Ammon's horn (tissue), 1 donor: ENCODE results near the gene KIF22.
"Not testable (repeated sequence)": the region's sequence is repeated elsewhere in the genome, so short reads cannot be mapped to it uniquely, and the experiment has no call there.

Experiments used
- DNase-seq: peaks from one replicate; pipeline ENCODE4 v3.0.0-alpha.2; 2016; ENCODE audit warnings: low spot score

KIF22 gene

GRCh38 chr16:29790183-29790948, at the start of gene KIF22:
KIF22 (plus strand) TSS chr16:29790751; CDS start chr16:29790760, 9 bp downstream.
- peak; percentile 99 for DNase-seq

GRCh38 chr16:29742683-29743275, 47.8 kb upstream of the KIF22 start:
- no peak for DNase-seq

GRCh38 chr16:29743475-29743826, 47.1 kb upstream of the KIF22 start:
- DNase-seq: no peak

- no peak for DNase-seq
These were observed 46.6 kb upstream of the KIF22 start for GRCh38 chr16:29743827-29744531.

- no peak for DNase-seq
These were observed 45.9 kb upstream of the KIF22 start for GRCh38 chr16:29744541-29745101.

GRCh38 chr16:29745121-29745852, 45.3 kb upstream of the KIF22 start:
- peak; percentile 6 for DNase-seq

- DNase-seq: peak; percentile 69
These were observed 44.7 kb upstream of the KIF22 start, which contains the start of gene C16orf54 for GRCh38 chr16:29745853-29746345. C16orf54 (minus strand) TSS chr16:29745990; CDS start chr16:29744951, 1,039 bp downstream.

GRCh38 chr16:29746518-29746917, 44.0 kb upstream of the KIF22 start:
- DNase-seq: not testable (repeated sequence)

GRCh38 chr16:29747947-29748759, 42.4 kb upstream of the KIF22 start:
- no peak for DNase-seq

GRCh38 chr16:29748760-29749149, 41.8 kb upstream of the KIF22 start:
- DNase-seq: not testable (repeated sequence)

GRCh38 chr16:29753516-29753915, 37.0 kb upstream of the KIF22 start:
- no peak for DNase-seq

- DNase-seq: no peak
These were observed 33.9 kb upstream of the KIF22 start for GRCh38 chr16:29756654-29757053.

- DNase-seq: not testable (repeated sequence)
These were observed 33.5 kb upstream of the KIF22 start for GRCh38 chr16:29757086-29757485.

GRCh38 chr16:29757950-29758466, 32.5 kb upstream of the KIF22 start:
- no peak for DNase-seq

- no peak for DNase-seq
These were observed 29.8 kb upstream of the KIF22 start for GRCh38 chr16:29760567-29761279.

GRCh38 chr16:29761280-29761651, 29.3 kb upstream of the KIF22 start:
- DNase-seq: not testable (repeated sequence)

- DNase-seq: no peak
These were observed 28.7 kb upstream of the KIF22 start for GRCh38 chr16:29761882-29762281.

- no peak for DNase-seq
These were observed 27.2 kb upstream of the KIF22 start for GRCh38 chr16:29763326-29763725.

- no peak for DNase-seq
These were observed 25.2 kb upstream of the KIF22 start for GRCh38 chr16:29765167-29766032.
